Astrocyte (in vitro differentiated cells and primary cell): Measurements from ENCODE around the gene TEX22.

ENCODE experiments used
- EZH2 ChIP-seq: IDR thresholded peaks from 2 replicates; pipeline ENCODE4 v1.6.1; 2012; ENCODE audit warnings: mild to moderate bottlenecking, low read length, inconsistent platforms; ENCODE audit not compliant: insufficient read depth
- TF ChIP-seq, protein P1 (sequence below): IDR thresholded peaks from 2 replicates; pipeline ENCODE4 v1.5.1; 2011; ENCODE audit warnings: low read depth, mild to moderate bottlenecking, inconsistent platforms, low read length, moderate library complexity; ENCODE audit not compliant: insufficient read depth

DNA sequence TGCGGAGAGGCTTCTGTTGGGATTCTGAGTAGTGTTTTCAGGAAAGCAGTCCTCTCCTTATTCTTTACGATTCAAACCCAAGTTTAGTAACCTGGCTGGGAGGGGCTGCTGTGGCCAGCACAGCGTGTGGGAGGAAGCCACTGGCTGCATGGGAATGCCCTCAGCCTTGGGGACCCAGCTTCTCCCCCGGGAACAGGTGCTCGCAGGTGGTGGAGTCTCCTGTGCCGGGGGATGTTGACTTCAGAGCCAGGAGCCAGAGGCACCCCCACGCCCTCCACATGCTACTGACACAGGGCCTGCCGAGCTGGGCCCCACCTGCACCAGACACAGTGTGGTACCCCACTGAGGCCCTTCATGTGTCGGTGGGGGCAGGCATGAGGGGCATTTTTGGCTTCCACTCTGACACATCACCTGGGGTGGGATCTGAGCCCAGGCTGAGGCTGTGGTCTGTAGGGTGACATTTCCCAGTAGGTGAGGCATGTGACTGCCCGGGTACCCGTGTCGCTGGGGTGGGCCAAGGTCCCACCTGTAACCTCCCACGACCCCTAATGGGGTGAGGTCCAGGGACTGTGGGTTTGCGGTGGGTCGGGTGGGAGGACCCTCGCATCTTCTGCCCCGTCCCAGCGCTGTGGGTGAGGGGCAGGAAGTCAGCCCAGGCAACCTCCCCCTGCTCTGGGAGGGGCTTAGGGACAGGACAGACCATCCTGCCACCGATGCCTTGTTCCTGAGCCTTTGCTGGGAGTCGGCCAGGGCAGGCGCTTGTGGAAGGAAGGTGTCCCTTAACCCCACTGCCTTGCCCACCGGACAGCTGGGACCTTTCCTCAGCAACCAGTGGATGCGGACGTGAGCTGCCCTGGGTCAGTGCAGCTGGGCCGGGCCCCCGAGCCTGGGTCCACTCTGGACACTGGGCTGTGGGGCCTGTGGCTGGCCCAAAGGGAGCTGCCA lies 47.8 kb downstream of the TEX22 start:
- no peak for TF ChIP-seq EZH2
- TF ChIP-seq, protein P1, sequence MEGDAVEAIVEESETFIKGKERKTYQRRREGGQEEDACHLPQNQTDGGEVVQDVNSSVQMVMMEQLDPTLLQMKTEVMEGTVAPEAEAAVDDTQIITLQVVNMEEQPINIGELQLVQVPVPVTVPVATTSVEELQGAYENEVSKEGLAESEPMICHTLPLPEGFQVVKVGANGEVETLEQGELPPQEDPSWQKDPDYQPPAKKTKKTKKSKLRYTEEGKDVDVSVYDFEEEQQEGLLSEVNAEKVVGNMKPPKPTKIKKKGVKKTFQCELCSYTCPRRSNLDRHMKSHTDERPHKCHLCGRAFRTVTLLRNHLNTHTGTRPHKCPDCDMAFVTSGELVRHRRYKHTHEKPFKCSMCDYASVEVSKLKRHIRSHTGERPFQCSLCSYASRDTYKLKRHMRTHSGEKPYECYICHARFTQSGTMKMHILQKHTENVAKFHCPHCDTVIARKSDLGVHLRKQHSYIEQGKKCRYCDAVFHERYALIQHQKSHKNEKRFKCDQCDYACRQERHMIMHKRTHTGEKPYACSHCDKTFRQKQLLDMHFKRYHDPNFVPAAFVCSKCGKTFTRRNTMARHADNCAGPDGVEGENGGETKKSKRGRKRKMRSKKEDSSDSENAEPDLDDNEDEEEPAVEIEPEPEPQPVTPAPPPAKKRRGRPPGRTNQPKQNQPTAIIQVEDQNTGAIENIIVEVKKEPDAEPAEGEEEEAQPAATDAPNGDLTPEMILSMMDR, result no peak
